Mammary epithelial cell (primary cell): ENCODE data around the gene ALS2CL.

Source experiments
- CTCF ChIP-seq, 2 donors: IDR thresholded peaks in 1 of 2; conservative IDR thresholded peaks in 1 of 2; 2 replicates each; pipeline ENCODE4 v1.5.1; 2011 to 2012; ENCODE audit warnings: inconsistent platforms in 2 of 2, low read length in 2 of 2, mild to moderate bottlenecking in 2 of 2, control low read depth in 1 of 2, low read depth in 1 of 2; ENCODE audit not compliant: insufficient read depth in 1 of 2; ENCODE audit errors: extremely low read depth in 1 of 2
- EZH2 ChIP-seq: IDR thresholded peaks from 2 replicates; pipeline ENCODE4 v1.6.1; 2012; ENCODE audit warnings: low read length, inconsistent platforms, borderline replicate concordance

GRCh38 chr3:46705751-46706552 lies 12.5 kb upstream of the ALS2CL start:
- TF ChIP-seq CTCF (conservative IDR thresholded peaks at IDR 0.05 in 1 of 2, IDR thresholded peaks at IDR 0.05 in 1 of 2; ENCODE audit: extremely low read depth in 1 of 2, insufficient read depth in 1 of 2, low read depth in 1 of 2, low read length in 2 of 2) = no peak
- no peak for TF ChIP-seq EZH2
